Stimulated activated effector memory CD8-positive, alpha-beta T cell treated with anti-CD3 and anti-CD28 coated beads, Interleukin-12 subunit alpha, Interleukin-12 subunit beta, amount 100 ng/mL, for 72 hours (primary cell): ENCODE results near the gene PHF19.

Source experiments
- ATAC-seq: fragments of 150-1000 bp; cut with Tn5 transposase; 2 replicates; pipeline ENCODE4 v1.10.0; 2021
- DNase-seq, 2 donors: peaks; one replicate each; pipeline ENCODE4 v3.0.0; 2021 to 2022; ENCODE audit warnings: low spot score in 2 of 2
- H3K27ac Mint-ChIP-seq: one replicate; pipeline ENCODE4 v1.8.0; 2022; ENCODE audit warnings: mild to moderate bottlenecking, mixed read lengths
- H3K36me3 Mint-ChIP-seq: one replicate; pipeline ENCODE4 v1.8.0; 2022; ENCODE audit warnings: mild to moderate bottlenecking, mixed read lengths
- H3K4me1 Mint-ChIP-seq: one replicate; pipeline ENCODE4 v1.8.0; 2022; ENCODE audit warnings: mixed read lengths
- H3K4me3 Mint-ChIP-seq: one replicate; pipeline ENCODE4 v1.8.0; 2022; ENCODE audit warnings: mild to moderate bottlenecking, mixed read lengths
- H3K9me3 Mint-ChIP-seq: one replicate; pipeline ENCODE4 v1.8.0; 2022; ENCODE audit warnings: mixed read lengths

Gene PHF19

GRCh38 chr9:120845255-120845654, 31.7 kb downstream of the PHF19 start:
- no peak for DNase-seq
- Mint-ChIP-seq H3K4me3 (peak overlapping the region; percentile 100), H3K9me3 (no peaks in the 10 kb centered on the region), H3K36me3 (peaks cover 100% of the 10 kb centered on the region), H3K4me1 (peaks cover 66% of the 10 kb centered on the region), H3K27ac (peak overlapping the region; percentile 100)
- ATAC-seq, result peak; percentile 54

GRCh38 chr9:120842685-120843485, 34.1 kb downstream of the PHF19 start, which contains the start of gene PSMD5:
PSMD5 (minus strand) TSS chr9:120842922; CDS start chr9:120842909, 13 bp downstream.
- peaks cover 74% of the 10 kb centered on the region for H3K4me1 Mint-ChIP-seq

GRCh38 chr9:120841930-120842684, 34.9 kb downstream of the PHF19 start:
- peaks cover 94% of the 10 kb centered on the region for H3K36me3 Mint-ChIP-seq
- ATAC-seq (peak; percentile 0), DNase-seq (peak in 1 of 2 donors; percentile 53)
- no peaks in the 10 kb centered on the region for H3K9me3 Mint-ChIP-seq
- H3K4me3 Mint-ChIP-seq, result peak overlapping the region; percentile 100
- peak overlapping the region; percentile 100 for H3K27ac Mint-ChIP-seq
- H3K4me1 Mint-ChIP-seq, result peaks cover 74% of the 10 kb centered on the region

More at GRCh38 chr9:120842685-120843485, 34.1 kb downstream of the PHF19 start, which contains the start of gene PSMD5:
- Mint-ChIP-seq H3K27ac (peak within 1 kb of the TSS; percentile 100), H3K4me3 (peak within 1 kb of the TSS; percentile 100), H3K36me3 (peaks cover 97% of the 10 kb centered on the region), H3K9me3 (no peaks in the 10 kb centered on the region)
- ATAC-seq (peak; percentile 95), DNase-seq (peak; percentile 95 to 97)

- H3K4me1 Mint-ChIP-seq, result peaks cover 50% of the 10 kb centered on the region
- no peaks in the 10 kb centered on the region for H3K9me3 Mint-ChIP-seq
- H3K36me3 Mint-ChIP-seq, result peaks cover 94% of the 10 kb centered on the region
- DNase-seq (no peak), ATAC-seq (no peak)
- peak overlapping the region; percentile 5 for H3K27ac Mint-ChIP-seq
- H3K4me3 Mint-ChIP-seq, result no peak overlapping the region
Observed at GRCh38 chr9:120839146-120839545, 37.8 kb downstream of the PHF19 start.

GRCh38 chr9:120837921-120838320, 39.1 kb downstream of the PHF19 start:
- Mint-ChIP-seq H3K36me3 (peaks cover 94% of the 10 kb centered on the region), H3K4me1 (peaks cover 48% of the 10 kb centered on the region), H3K27ac (peak overlapping the region; percentile 80), H3K9me3 (no peaks in the 10 kb centered on the region), H3K4me3 (no peak overlapping the region)
- ATAC-seq (no peak), DNase-seq (peak in 1 of 2 donors; percentile 34)

- Mint-ChIP-seq H3K4me3 (no peak overlapping the region), H3K27ac (no peak overlapping the region), H3K36me3 (peaks cover 94% of the 10 kb centered on the region)
Observed at GRCh38 chr9:120833325-120833724, 43.7 kb downstream of the PHF19 start.

GRCh38 chr9:120832807-120833206, 44.2 kb downstream of the PHF19 start:
- H3K4me3 Mint-ChIP-seq, result no peak overlapping the region
- peaks cover 98% of the 10 kb centered on the region for H3K36me3 Mint-ChIP-seq
- ATAC-seq, result no peak
- no peaks in the 10 kb centered on the region for H3K9me3 Mint-ChIP-seq
- no peak for DNase-seq
- no peak overlapping the region for H3K27ac Mint-ChIP-seq
- H3K4me1 Mint-ChIP-seq, result peaks cover 13% of the 10 kb centered on the region

More at GRCh38 chr9:120833325-120833724, 43.7 kb downstream of the PHF19 start:
- peaks cover 17% of the 10 kb centered on the region for H3K4me1 Mint-ChIP-seq
- ATAC-seq (no peak), DNase-seq (no peak)
- no peaks in the 10 kb centered on the region for H3K9me3 Mint-ChIP-seq

GRCh38 chr9:120830865-120831264, 46.1 kb downstream of the PHF19 start:
- H3K27ac Mint-ChIP-seq, result no peak overlapping the region
- H3K4me1 Mint-ChIP-seq, result peaks cover 2% of the 10 kb centered on the region
- no peak for DNase-seq
- no peak for ATAC-seq
- no peak overlapping the region for H3K4me3 Mint-ChIP-seq
- no peaks in the 10 kb centered on the region for H3K9me3 Mint-ChIP-seq
- peaks cover 100% of the 10 kb centered on the region for H3K36me3 Mint-ChIP-seq

- Mint-ChIP-seq H3K9me3 (no peaks in the 10 kb centered on the region), H3K4me3 (no peak overlapping the region), H3K36me3 (peaks cover 100% of the 10 kb centered on the region), H3K4me1 (no peaks in the 10 kb centered on the region), H3K27ac (peak overlapping the region; percentile 35)
- DNase-seq, result no peak
- no peak for ATAC-seq
Observed at GRCh38 chr9:120830151-120830550, 46.8 kb downstream of the PHF19 start.

- Mint-ChIP-seq H3K36me3 (peaks cover 100% of the 10 kb centered on the region), H3K4me1 (no peaks in the 10 kb centered on the region), H3K27ac (peak overlapping the region; percentile 35), H3K4me3 (no peak overlapping the region), H3K9me3 (no peaks in the 10 kb centered on the region)
- DNase-seq (no peak), ATAC-seq (no peak)
Observed at GRCh38 chr9:120829650-120830049, 47.3 kb downstream of the PHF19 start.

GRCh38 chr9:120820095-120820494, 56.9 kb downstream of the PHF19 start:
- ATAC-seq (no peak), DNase-seq (no peak)
- Mint-ChIP-seq H3K36me3 (peaks cover 98% of the 10 kb centered on the region), H3K4me3 (no peak overlapping the region), H3K4me1 (no peaks in the 10 kb centered on the region), H3K27ac (peak overlapping the region; percentile 33), H3K9me3 (no peaks in the 10 kb centered on the region)

GRCh38 chr9:120818595-120818994, 58.4 kb downstream of the PHF19 start:
- Mint-ChIP-seq H3K9me3 (no peaks in the 10 kb centered on the region), H3K36me3 (peaks cover 83% of the 10 kb centered on the region), H3K27ac (no peak overlapping the region), H3K4me1 (no peaks in the 10 kb centered on the region), H3K4me3 (no peak overlapping the region)
- ATAC-seq, result no peak
- no peak for DNase-seq

GRCh38 chr9:120815075-120815474, 61.9 kb downstream of the PHF19 start:
- ATAC-seq (no peak), DNase-seq (no peak)
- no peaks in the 10 kb centered on the region for H3K4me1 Mint-ChIP-seq
- no peak overlapping the region for H3K4me3 Mint-ChIP-seq
- peaks cover 48% of the 10 kb centered on the region for H3K36me3 Mint-ChIP-seq
- H3K27ac Mint-ChIP-seq, result no peak overlapping the region
- H3K9me3 Mint-ChIP-seq, result no peaks in the 10 kb centered on the region

GRCh38 chr9:120808931-120809330, 68.1 kb downstream of the PHF19 start:
- no peak for ATAC-seq
- Mint-ChIP-seq H3K4me1 (no peaks in the 10 kb centered on the region), H3K9me3 (peaks cover 22% of the 10 kb centered on the region), H3K4me3 (no peak overlapping the region), H3K27ac (no peak overlapping the region), H3K36me3 (no peaks in the 10 kb centered on the region)
- DNase-seq, result no peak

GRCh38 chr9:120807607-120808379, 69.2 kb downstream of the PHF19 start:
- DNase-seq (no peak), ATAC-seq (no peak)
- H3K4me1 Mint-ChIP-seq, result no peaks in the 10 kb centered on the region
- H3K4me3 Mint-ChIP-seq, result no peak overlapping the region
- H3K9me3 Mint-ChIP-seq, result peaks cover 22% of the 10 kb centered on the region
- no peaks in the 10 kb centered on the region for H3K36me3 Mint-ChIP-seq
- H3K27ac Mint-ChIP-seq, result no peak overlapping the region
